Peyer's patch (tissue), 4 donors: ENCODE data around the gene TAMALIN.

ENCODE experiments used
- CTCF ChIP-seq, 6 experiments: fragments of 450-650 bp in 4 of 6; fragments of 200-600 bp in 2 of 6; sonication (generic) in 1 of 6; IDR thresholded peaks; one replicate each; pipeline ENCODE4 v1.5.1; 2017 to 2019; ENCODE audit warnings: antibody characterized with exemption in 6 of 6, mild to moderate bottlenecking in 3 of 6, moderate library complexity in 1 of 6
- POLR2A ChIP-seq, 2 donors: fragments of 450-650 bp; IDR thresholded peaks; one replicate each; pipeline ENCODE4 v1.5.1; 2017; ENCODE audit warnings: antibody characterized with exemption in 2 of 2, mild to moderate bottlenecking in 2 of 2, moderate library complexity in 2 of 2

- TF ChIP-seq CTCF (IDR thresholded peaks at IDR 0.05) (no peak), POLR2A (IDR thresholded peaks at IDR 0.05) (no peak)
Observed at GRCh38 chr12:52063981-52064649, 57.4 kb downstream of the TAMALIN start.
